ENCODE data around the gene DNAAF9.
A peak's percentile ranks its signal among the peaks of the same experiment; 100 is the strongest.
"Not testable (repeated sequence)": the region's sequence is repeated elsewhere in the genome, so short reads cannot be mapped to it uniquely, and the experiment has no call there.

The DNAAF9 gene

DNA sequence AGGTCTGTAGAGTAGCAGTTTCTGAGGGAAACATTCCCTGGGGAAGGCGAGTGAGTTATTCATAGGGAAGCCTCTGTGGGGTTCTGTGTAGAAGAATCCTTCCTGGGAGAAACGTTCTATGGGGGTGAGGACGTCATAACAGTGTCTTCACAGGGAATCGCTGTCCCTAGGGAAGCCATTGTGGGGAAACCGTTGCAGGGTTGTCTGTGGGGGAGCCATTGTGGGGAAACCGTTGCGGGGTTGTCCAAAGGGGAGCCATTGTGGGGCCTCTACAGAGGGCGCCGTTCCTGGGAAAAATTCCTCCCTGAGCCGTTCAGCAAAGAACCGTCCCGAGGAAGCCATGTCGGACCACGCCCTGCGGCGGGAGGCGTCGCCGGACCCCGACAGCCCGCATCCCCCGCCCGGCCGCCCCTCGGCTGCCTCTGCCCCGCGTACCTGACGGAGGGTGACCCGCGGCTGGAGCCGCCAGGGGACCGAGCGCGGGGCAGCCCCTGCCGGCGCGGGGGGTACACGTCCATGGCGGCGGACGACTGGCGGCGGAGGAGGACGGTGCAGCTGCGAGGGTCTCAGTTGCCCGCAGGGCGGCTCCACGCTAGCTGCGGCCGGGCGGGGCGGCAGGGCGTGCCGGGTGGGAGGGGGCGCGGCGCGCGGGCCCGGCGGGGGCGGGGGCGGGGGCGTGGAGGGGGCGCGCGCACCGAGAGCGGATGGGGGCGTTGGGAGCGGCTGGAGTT lies at the start of gene DNAAF9:
DNAAF9 (minus strand) TSS at position 630 of the 731 bp plus-strand sequence; CDS start at position 518, 112 bp downstream.
- DNase-seq: no peak

DNA sequence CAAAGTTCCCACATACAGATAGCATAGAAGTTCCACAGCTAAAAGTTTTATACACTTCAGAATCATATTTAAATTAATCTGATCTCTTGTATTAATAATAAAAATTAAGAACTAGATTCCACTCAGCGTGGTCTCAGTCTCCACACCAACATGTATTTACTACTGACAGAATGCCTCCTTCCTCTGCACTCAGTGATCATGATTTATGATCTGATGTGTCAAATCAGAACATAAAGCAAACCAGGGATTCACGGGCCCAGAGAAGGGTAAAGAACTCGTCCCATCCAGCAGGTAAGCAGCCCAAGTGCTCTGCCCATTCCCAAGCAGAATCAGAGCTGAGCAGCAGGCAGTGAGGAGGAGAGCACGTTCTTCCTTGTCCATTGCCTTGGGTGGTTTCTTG lies 49.2 kb upstream of the DNAAF9 start:
- DNase-seq: no peak

- DNase-seq: no peak
Observed at GRCh38 chr20:3454831-3455230, 47.4 kb upstream of the DNAAF9 start.

- DNase-seq: no peak
Observed at GRCh38 chr20:3452690-3453089, 45.2 kb upstream of the DNAAF9 start.

DNA sequence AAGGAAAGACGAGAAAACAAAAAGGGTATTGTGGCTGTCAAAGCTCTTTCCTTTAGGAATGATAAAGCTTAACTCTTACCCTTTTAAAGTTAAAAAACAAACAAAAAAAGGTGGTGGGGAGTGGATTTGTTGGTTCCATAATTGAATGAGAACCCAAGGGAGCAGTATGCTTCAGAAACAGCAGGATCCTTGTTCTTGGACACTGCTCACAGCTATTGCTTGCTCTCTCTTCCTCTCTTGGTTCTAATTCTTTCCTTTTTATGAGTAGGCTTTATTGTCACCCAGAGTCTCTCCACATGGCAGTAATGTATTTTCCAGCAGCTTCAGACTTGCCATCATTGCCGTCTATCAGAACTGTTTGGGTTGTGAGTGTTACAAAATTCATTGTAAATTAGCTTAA lies 44.7 kb upstream of the DNAAF9 start:
- DNase-seq: no peak

- no peak for DNase-seq
Observed at GRCh38 chr20:3449319-3449718, 41.9 kb upstream of the DNAAF9 start.

DNA sequence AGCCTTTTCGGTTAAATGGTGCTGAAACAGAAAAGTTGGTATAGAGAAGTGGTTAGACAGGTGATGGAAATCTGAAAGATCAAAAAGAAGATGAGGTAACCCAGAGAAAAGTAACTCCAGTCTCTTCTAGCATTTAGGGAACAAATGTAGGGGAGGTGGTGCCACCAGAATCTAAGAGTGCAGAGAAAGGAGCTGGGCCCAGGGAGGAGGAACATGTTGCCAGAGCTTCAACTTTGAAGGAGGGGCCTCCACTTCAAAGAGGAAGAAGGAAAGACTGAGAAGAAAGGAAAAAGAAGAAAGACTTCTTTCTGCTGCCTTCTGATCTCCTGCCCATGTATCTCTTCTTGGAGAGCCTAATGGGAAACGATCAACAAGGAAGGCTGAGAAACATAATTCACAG lies 39.9 kb upstream of the DNAAF9 start:
- DNase-seq: no peak

- DNase-seq: no peak
Observed at GRCh38 chr20:3446779-3447178, 39.3 kb upstream of the DNAAF9 start.

DNA sequence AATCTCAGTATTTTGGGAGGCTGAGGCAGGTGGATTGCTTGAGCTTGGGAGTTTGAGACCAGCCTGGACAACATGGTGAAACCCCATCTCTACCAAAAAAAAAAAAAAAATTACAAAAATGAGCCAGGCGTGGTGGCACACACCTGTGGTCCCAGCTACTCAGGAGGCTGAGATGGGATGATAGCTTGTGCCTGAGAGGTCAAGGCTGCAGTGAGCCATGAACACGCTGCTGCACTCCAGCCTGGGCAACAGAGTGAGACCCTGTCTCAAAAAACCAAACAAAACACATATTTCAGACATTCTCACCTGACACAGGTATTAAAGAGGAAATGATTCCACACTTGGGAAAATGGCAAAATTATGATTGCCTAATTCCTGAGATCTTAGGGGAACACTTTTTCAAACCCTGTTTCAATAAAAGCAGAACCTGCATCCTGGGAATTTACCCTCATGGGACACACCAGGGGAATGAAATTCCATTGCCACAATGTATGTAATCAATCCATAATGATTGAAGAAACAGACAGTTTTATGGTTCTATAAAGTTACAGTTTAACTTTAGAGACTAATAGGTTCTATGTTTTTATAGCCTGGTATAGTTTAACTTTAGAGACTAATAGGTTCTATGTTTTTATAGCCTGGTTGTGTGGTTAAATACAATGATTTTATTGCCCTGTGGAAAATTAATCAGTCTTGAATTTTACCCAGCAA lies 29.6 kb upstream of the DNAAF9 start:
- no peak for DNase-seq

GRCh38 chr20:3434232-3434631 lies 26.8 kb upstream of the DNAAF9 start:
- no peak for DNase-seq

DNA sequence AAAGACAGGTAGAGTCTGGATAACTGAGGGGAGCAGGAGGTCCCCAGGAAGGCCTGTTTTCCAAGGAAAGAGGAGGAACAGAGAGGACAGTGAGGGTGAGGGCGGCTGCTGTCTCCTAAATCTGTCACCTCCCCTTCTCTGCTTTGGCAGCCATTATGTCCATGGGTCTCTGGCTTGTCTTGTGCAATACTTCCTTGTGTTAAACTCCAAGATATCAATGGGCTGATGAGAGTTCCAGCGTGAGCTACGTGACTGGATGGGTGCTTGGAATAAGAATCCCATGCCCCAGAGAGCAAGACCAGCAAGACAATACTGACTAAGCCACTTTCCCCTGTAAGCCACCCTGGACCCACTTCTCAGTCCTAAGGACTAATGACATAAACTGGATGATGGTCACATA lies 26.3 kb upstream of the DNAAF9 start:
- no peak for DNase-seq

GRCh38 chr20:3432844-3433243 lies 25.4 kb upstream of the DNAAF9 start:
- no peak for DNase-seq

GRCh38 chr20:3431109-3431508 lies 23.6 kb upstream of the DNAAF9 start:
- no peak for DNase-seq

- no peak for DNase-seq
Observed at GRCh38 chr20:3430376-3431069, 23.1 kb upstream of the DNAAF9 start.

GRCh38 chr20:3426766-3427165 lies 19.3 kb upstream of the DNAAF9 start:
- not testable (repeated sequence) for DNase-seq

DNA sequence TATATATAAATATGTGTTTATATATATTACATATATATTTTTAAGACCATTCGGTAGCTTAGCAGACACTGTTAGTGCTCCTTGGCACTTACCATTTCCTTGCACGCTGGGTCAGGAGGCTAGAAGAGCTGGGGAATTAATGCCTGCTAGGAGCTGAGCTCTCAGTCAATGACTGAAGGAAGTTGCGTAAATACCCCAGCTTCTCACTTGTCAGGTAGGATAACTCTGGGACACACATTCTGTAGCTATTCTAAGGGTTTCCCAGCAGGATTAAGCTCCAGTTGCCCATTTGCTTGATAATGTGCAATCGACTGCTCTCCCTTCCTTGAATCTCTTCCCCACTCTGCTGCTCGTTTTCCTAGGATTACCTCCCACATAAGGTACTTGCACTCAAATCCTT lies 15.7 kb upstream of the DNAAF9 start:
- no peak for DNase-seq

GRCh38 chr20:3421985-3422384 lies 14.5 kb upstream of the DNAAF9 start:
- DNase-seq: no peak

DNA sequence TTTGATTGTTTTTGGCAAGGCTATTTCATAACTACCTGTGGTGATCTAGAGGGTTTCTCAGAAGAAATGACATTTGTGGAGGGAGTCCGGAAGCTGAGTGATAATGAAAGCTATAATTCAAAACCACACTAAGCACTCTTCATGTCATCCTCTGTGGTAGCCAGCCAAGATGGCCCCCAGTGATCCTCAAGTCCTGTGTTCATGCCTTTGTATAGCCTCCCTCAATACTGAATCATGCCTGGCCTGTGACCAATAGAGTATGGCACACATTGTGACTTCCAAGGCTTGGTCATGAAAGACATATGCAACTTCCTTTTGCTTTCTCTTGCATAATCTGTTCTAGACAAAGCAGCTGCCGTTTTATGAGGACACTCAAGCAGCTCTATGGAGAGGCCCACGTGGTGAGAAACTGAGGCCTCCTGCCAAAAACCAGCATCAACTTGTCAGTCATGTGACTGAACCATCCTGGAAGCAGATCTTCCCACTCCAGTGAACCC lies 12.8 kb upstream of the DNAAF9 start:
- peak; percentile 97 for DNase-seq

DNA sequence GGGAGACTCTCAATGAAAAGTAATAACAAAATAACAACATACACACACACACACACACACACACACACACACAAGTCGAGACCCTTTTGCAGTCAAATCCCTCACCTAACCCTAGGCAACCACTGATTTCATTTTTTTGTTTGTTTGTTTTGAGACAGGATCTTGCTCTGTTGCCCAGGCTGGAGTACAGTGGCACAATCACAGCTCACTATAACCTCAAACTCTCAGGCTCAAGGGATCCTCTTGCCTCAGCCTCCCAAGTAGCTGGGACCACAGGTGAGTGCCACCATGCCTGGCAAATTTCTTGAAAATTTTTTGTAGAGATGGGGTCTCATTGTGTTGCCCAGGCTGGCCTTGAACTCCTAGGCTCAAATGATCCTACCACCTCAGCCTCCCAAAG lies 10.7 kb upstream of the DNAAF9 start:
- not testable (repeated sequence) for DNase-seq

- DNase-seq: no peak
Observed at GRCh38 chr20:3414122-3414521, 6.7 kb upstream of the DNAAF9 start.

DNA sequence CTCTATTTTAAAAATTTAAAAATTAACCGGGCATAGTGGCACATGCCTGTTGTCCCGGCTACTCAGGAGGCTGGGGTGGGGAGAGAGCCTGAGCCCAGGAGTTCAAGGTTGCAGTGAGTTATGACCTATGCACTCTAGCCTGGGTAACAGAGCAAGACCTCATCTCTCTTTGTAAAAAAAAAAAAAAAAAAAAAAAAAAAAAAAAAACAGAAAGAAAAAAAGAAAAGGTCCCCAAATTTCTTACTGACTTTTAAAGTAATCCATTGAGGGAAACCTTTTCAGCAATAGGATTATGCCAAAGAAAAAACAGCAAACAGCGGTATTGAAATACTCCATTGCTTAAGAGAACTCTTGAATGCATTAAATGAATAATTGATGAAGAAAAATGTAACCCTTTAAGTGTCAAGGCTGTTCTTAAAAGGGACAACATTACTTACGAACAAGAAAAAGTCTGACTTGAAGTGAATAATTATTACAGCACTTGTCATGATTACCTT lies 6.0 kb upstream of the DNAAF9 start:
- DNase-seq: no peak

DNA sequence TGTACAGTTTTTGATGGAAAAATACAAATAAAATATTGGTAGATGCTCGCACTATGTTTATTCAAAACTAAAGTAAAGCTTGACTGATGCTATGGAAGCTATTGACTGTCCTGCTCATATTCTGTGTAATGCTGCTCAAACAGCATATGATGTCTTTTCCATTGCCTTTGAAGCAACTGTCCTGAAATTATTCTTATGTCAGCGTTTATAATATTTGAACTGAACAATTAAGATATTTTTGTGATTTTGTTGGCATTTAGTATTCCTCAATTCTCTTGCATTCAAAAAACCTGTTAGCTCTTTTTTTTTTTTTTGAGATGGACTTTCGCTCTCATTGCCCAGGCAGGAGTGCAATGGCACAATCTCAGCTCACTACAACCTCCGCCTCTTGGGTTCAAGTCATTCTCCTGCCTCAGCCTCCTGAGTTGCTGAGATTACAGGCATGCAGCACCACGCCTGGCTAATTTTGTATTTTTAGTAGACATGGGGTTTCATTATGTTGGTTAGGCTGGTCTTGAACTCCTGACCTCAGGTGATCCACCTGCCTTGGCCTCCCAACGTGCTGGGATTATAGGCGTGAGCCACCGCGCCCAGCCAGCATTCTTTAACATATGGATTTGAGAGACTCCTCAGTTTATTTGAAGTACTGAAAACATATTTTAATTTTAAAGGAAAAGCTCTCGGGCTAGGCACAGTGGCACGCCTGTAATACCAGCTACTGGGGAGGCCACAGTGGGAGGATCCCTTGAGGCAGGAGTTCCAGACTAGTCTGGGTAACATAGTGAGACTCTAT lies 5.3 kb upstream of the DNAAF9 start:
- no peak for DNase-seq

- DNase-seq: no peak
Observed at GRCh38 chr20:3410464-3410863, 3.0 kb upstream of the DNAAF9 start.
